ENCODE results near the gene CLK2.
A peak's percentile ranks its signal among the peaks of the same experiment; 100 is the strongest.
"Not testable (repeated sequence)": the region's sequence is repeated elsewhere in the genome, so short reads cannot be mapped to it uniquely, and the experiment has no call there.

CLK2 gene

GRCh38 chr1:155266553-155266952 lies 6.8 kb downstream of the CLK2 start:
- DNase-seq (ENCODE audit: low spot score) = no peak

- DNase-seq (ENCODE audit: low spot score) = no peak
Measured at GRCh38 chr1:155263067-155263466, 10.2 kb downstream of the CLK2 start.

- DNase-seq (ENCODE audit: low spot score) = peak; percentile 97
Measured at GRCh38 chr1:155261852-155262673, 11.2 kb downstream of the CLK2 start, which contains the start of gene SCAMP3. TSS of gene SCAMP3 (minus strand) at chr1:155262360. CDS start at chr1:155262151, 209 bp downstream.

- peak; percentile 44 for DNase-seq (ENCODE audit: low spot score)
Measured at GRCh38 chr1:155261493-155261851, 11.8 kb downstream of the CLK2 start.

GRCh38 chr1:155260276-155260675 lies 13.0 kb downstream of the CLK2 start:
- DNase-seq (ENCODE audit: low spot score) = no peak

GRCh38 chr1:155256058-155256852 lies 17.0 kb downstream of the CLK2 start:
- DNase-seq (ENCODE audit: low spot score) = no peak

- peak; percentile 76 for DNase-seq (ENCODE audit: low spot score)
Measured at GRCh38 chr1:155255243-155256007, 17.9 kb downstream of the CLK2 start, which contains the start of gene ENTREP3. TSS of gene ENTREP3 (minus strand) at chr1:155255483. CDS start at chr1:155254877, 606 bp downstream.

GRCh38 chr1:155254714-155255242 lies 18.5 kb downstream of the CLK2 start:
- no peak for DNase-seq (ENCODE audit: low spot score)

- DNase-seq (ENCODE audit: low spot score) = no peak
Measured at GRCh38 chr1:155254228-155254713, 19.0 kb downstream of the CLK2 start.

- DNase-seq (ENCODE audit: low spot score) = no peak
Measured at GRCh38 chr1:155253797-155254196, 19.5 kb downstream of the CLK2 start.

- no peak for DNase-seq (ENCODE audit: low spot score)
Measured at GRCh38 chr1:155253208-155253607, 20.1 kb downstream of the CLK2 start.

- DNase-seq (ENCODE audit: low spot score) = no peak
Measured at GRCh38 chr1:155251566-155251965, 21.7 kb downstream of the CLK2 start.

GRCh38 chr1:155250633-155251449 lies 22.5 kb downstream of the CLK2 start:
- DNase-seq (ENCODE audit: low spot score) = peak; percentile 90

- DNase-seq (ENCODE audit: low spot score) = no peak
Measured at GRCh38 chr1:155250246-155250632, 23.1 kb downstream of the CLK2 start.

- DNase-seq (ENCODE audit: low spot score) = no peak
Measured at GRCh38 chr1:155247667-155248553, 25.4 kb downstream of the CLK2 start.

- not testable (repeated sequence) for DNase-seq (ENCODE audit: low spot score)
Measured at GRCh38 chr1:155246796-155247195, 26.5 kb downstream of the CLK2 start.

- no peak for DNase-seq (ENCODE audit: low spot score)
Measured at GRCh38 chr1:155245163-155245524, 28.2 kb downstream of the CLK2 start.

- DNase-seq (ENCODE audit: low spot score) = peak; percentile 97
Measured at GRCh38 chr1:155244368-155245162, 28.7 kb downstream of the CLK2 start.

- DNase-seq (ENCODE audit: low spot score) = no peak
Measured at GRCh38 chr1:155242805-155243358, 30.4 kb downstream of the CLK2 start.

Data from kidney capillary endothelial cell (primary cell).